Coronary artery (tissue), 2 donors: Measurements from ENCODE around the gene HPGDS.
"Not testable (repeated sequence)": the region's sequence is repeated elsewhere in the genome, so short reads cannot be mapped to it uniquely, and the experiment has no call there.

ENCODE experiments used
- DNase-seq: peaks from one replicate; pipeline ENCODE4 v3.0.0-alpha.2; 2017; ENCODE audit warnings: low spot score
- H3K27ac ChIP-seq, 2 donors: fragments of 200-600 bp; sonication (generic); one replicate each; pipeline ENCODE4 v1.5.1; 2016 to 2019
- H3K4me3 ChIP-seq: fragments of 200-600 bp; sonication (generic); 2 replicates; pipeline ENCODE4 v1.5.1; 2016; ENCODE audit warnings: mild to moderate bottlenecking, moderate library complexity
- CTCF ChIP-seq: fragments of 200-600 bp; sonication (generic); IDR thresholded peaks from one replicate; pipeline ENCODE4 v1.5.1; 2019; ENCODE audit warnings: antibody characterized with exemption

Gene HPGDS

GRCh38 chr4:94339779-94340178 lies 2.9 kb downstream of the HPGDS start:
- no peak overlapping the region for H3K4me3 ChIP-seq
- no peak for TF ChIP-seq CTCF
- no peak overlapping the region for H3K27ac ChIP-seq
- no peak for DNase-seq

- H3K4me3 ChIP-seq, result no peak overlapping the region
- DNase-seq, result no peak
- TF ChIP-seq CTCF, result no peak
- H3K27ac ChIP-seq, result no peak overlapping the region
Observed at GRCh38 chr4:94338681-94339351, 3.8 kb downstream of the HPGDS start.

GRCh38 chr4:94336791-94337190 lies 5.8 kb downstream of the HPGDS start:
- not testable (repeated sequence) for DNase-seq, H3K4me3 ChIP-seq, H3K27ac ChIP-seq

GRCh38 chr4:94336303-94336702 lies 6.3 kb downstream of the HPGDS start:
- H3K27ac ChIP-seq, result no peak overlapping the region
- H3K4me3 ChIP-seq, result no peak overlapping the region
- no peak for TF ChIP-seq CTCF
- DNase-seq, result no peak

DNA sequence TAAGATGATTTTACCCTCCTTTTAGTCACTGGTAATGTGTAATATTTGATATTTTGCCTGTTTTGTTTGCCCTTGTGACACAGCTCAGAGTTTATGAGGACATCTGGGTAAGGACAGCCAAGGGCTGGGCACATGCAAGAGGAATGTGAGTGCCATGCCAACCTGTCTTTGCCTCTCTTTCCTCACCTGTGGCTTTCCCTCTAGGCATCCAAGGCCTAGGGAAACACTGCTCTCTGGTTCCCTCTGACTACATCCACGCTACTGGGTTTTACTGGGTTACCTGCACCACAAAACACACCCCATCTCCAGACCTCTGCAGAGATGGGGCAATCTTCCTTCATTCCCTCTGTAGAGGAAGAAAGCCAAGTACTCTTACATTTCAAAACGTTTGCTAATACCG lies 7.7 kb downstream of the HPGDS start:
- no peak for DNase-seq
- no peak overlapping the region for H3K27ac ChIP-seq
- no peak for TF ChIP-seq CTCF
- no peak overlapping the region for H3K4me3 ChIP-seq

GRCh38 chr4:94334476-94334875 lies 8.2 kb downstream of the HPGDS start:
- DNase-seq, result no peak
- Histone ChIP-seq H3K4me3 (no peak overlapping the region), H3K27ac (no peak overlapping the region)
- TF ChIP-seq CTCF, result no peak

- DNase-seq, result no peak
- no peak overlapping the region for H3K27ac ChIP-seq
- TF ChIP-seq CTCF, result no peak
- no peak overlapping the region for H3K4me3 ChIP-seq
Observed at GRCh38 chr4:94333866-94334265, 8.8 kb downstream of the HPGDS start.
